Hepatocyte (in vitro differentiated cells): Measurements from ENCODE around the gene ZNF770. TPM values are rescaled to one million over a fixed set of nuclear protein-coding genes. Genes with fewer than 3 reads are reported as not detected.

Source experiments
- DNase-seq: peaks from one replicate; pipeline ENCODE4 v3.0.0-alpha.2; 2016; ENCODE audit warnings: low spot score
- H2AFZ ChIP-seq: fragments of 200-600 bp; sonication (generic); 2 replicates; pipeline ENCODE4 v1.6.0; 2016; ENCODE audit warnings: antibody characterized with exemption, mild to moderate bottlenecking
- H3K27ac ChIP-seq: fragments of 200-600 bp; sonication (generic); 2 replicates; pipeline ENCODE4 v1.5.1; 2016; ENCODE audit warnings: mild to moderate bottlenecking
- H3K27me3 ChIP-seq: fragments of 200-600 bp; sonication (generic); 2 replicates; pipeline ENCODE4 v1.6.1; 2016
- H3K36me3 ChIP-seq: fragments of 200-600 bp; sonication (generic); replicated peaks from 2 replicates; pipeline ENCODE4 v1.5.1; 2016; ENCODE audit warnings: low read depth; ENCODE audit not compliant: insufficient read depth
- H3K4me1 ChIP-seq: fragments of 200-600 bp; sonication (generic); 2 replicates; pipeline ENCODE4 v1.5.1; 2016; ENCODE audit warnings: mild to moderate bottlenecking, moderate library complexity; ENCODE audit not compliant: insufficient read depth
- H3K4me2 ChIP-seq: fragments of 200-600 bp; sonication (generic); 2 replicates; pipeline ENCODE4 v1.6.0; 2016
- H3K4me3 ChIP-seq: fragments of 200-600 bp; sonication (generic); 2 replicates; pipeline ENCODE4 v1.5.1; 2016; ENCODE audit warnings: mild to moderate bottlenecking
- H3K79me2 ChIP-seq: fragments of 200-600 bp; sonication (generic); 2 replicates; pipeline ENCODE4 v1.6.0; 2017; ENCODE audit warnings: mild to moderate bottlenecking
- H3K9me2 ChIP-seq: fragments of 200-600 bp; sonication (generic); replicated peaks from 2 replicates; pipeline ENCODE4 v1.6.0; 2017; ENCODE audit warnings: mild to moderate bottlenecking; ENCODE audit not compliant: insufficient read depth
- H3K9me3 ChIP-seq: fragments of 200-600 bp; sonication (generic); 2 replicates; pipeline ENCODE4 v1.5.1; 2016; ENCODE audit warnings: low read depth, mild to moderate bottlenecking
- H4K20me1 ChIP-seq: fragments of 200-600 bp; sonication (generic); 2 replicates; pipeline ENCODE4 v1.6.0; 2016; ENCODE audit warnings: mild to moderate bottlenecking; ENCODE audit not compliant: insufficient read depth, poor library complexity, severe bottlenecking
- EZH2 ChIP-seq: fragments of 200-600 bp; sonication (generic); IDR thresholded peaks from 2 replicates; pipeline ENCODE4 v1.6.1; 2016; ENCODE audit warnings: antibody characterized with exemption, mild to moderate bottlenecking, borderline replicate concordance
- EZH2phosphoT487 ChIP-seq: fragments of 200-600 bp; sonication (generic); IDR thresholded peaks from one replicate; pipeline ENCODE4 v1.6.1; 2018; ENCODE audit warnings: antibody characterized with exemption, mild to moderate bottlenecking, low read depth, moderate library complexity; ENCODE audit not compliant: unreplicated experiment, severe bottlenecking
- WGBS: methylation state at CpG from one replicate; pipeline ENCODE4 v1.1.6; 2016; ENCODE audit warnings: low lambda C conversion rate; ENCODE audit errors: missing lambda C conversion rate; 5-methylcytosine and 5-hydroxymethylcytosine counted together
- polyA plus RNA-seq: library from polyadenylated mRNA; unstranded; fragments of >200 nt; fragmentation: Nextera tagmentation; extraction: Ambion mirVana; gene quantifications from 2 replicates; pipeline ENCODE4 v1.2.1, GENCODE V29; 2016
- total RNA-seq: library from RNA; depleted of rRNA; stranded (reverse); fragments of >200 nt; gene quantifications from 2 replicates; pipeline ENCODE4 v1.2.3, GENCODE V29; 2014
- TF ChIP-seq, protein P1 (sequence below): fragments of 200-600 bp; sonication (generic); IDR thresholded peaks from 2 replicates; pipeline ENCODE4 v1.5.1; 2016; ENCODE audit warnings: antibody characterized with exemption, mild to moderate bottlenecking; ENCODE audit not compliant: poor library complexity

The ZNF770 gene
- total and polyA plus RNA-seq, 2 experiments from 2014 or later, result 31.2 to 32.6 TPM

DNA sequence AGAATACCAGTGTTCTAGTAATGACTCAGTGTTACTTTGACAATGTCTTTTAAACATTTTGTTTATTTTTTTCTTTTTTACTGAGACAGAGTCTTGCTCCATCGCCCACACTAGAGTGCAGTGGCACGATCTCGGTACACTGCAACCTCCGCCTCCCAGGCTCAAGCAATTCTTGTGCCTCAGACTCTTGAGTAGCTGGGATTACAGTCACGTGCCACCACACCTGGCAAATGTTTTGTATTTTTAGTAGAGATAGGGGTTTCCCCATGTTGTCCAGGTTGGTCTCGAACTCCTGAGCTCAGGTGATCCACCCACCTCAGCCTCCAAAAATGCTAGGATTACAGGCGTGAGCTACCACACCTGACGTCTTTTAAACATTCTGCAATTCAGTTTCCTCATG, 34.2 kb downstream of the ZNF770 start:
- peaks cover 13% of the 10 kb centered on the region for H3K79me2 ChIP-seq
- no peak for DNase-seq
- no peak overlapping the region for H3K27ac ChIP-seq
- H3K9me2 ChIP-seq, result no peaks in the 10 kb centered on the region
- 86% methylated on average over 8 of the region's 8 CpGs for WGBS
- H3K4me3 ChIP-seq, result no peak overlapping the region
- no peaks in the 10 kb centered on the region for H3K36me3 ChIP-seq
- no peak overlapping the region for H3K4me2 ChIP-seq
- H3K4me1 ChIP-seq, result no peaks in the 10 kb centered on the region
- no peaks in the 10 kb centered on the region for H3K9me3 ChIP-seq
- no peak overlapping the region for H2AFZ ChIP-seq
- no peaks in the 10 kb centered on the region for H3K27me3 ChIP-seq
- no peaks in the 10 kb centered on the region for H4K20me1 ChIP-seq
- no peak for TF ChIP-seq EZH2
- TF ChIP-seq EZH2phosphoT487, result no peak
- TF ChIP-seq, protein P1, sequence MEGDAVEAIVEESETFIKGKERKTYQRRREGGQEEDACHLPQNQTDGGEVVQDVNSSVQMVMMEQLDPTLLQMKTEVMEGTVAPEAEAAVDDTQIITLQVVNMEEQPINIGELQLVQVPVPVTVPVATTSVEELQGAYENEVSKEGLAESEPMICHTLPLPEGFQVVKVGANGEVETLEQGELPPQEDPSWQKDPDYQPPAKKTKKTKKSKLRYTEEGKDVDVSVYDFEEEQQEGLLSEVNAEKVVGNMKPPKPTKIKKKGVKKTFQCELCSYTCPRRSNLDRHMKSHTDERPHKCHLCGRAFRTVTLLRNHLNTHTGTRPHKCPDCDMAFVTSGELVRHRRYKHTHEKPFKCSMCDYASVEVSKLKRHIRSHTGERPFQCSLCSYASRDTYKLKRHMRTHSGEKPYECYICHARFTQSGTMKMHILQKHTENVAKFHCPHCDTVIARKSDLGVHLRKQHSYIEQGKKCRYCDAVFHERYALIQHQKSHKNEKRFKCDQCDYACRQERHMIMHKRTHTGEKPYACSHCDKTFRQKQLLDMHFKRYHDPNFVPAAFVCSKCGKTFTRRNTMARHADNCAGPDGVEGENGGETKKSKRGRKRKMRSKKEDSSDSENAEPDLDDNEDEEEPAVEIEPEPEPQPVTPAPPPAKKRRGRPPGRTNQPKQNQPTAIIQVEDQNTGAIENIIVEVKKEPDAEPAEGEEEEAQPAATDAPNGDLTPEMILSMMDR, result no peak

DNA sequence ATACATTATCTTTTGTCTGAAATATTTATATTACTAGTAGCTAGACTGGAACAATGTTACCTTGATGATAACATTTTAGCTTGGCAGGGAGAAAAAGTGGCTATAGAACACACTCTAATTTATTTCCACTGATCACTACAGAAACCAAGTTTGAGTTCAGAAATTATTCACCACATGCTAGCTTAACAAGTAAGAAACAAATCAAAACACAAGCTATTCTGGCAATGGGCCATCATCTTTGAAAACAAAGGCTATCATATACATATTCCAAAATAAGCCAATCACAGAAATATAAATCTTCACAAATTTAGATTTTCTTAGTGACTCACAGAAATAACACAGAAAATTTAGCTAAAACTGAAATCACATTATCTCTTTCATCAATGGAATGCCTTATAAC, 35.6 kb downstream of the ZNF770 start:
- Histone ChIP-seq H3K4me3 (no peak overlapping the region), H3K9me3 (no peaks in the 10 kb centered on the region), H3K4me1 (no peaks in the 10 kb centered on the region), H3K27ac (no peak overlapping the region), H3K79me2 (peaks cover 10% of the 10 kb centered on the region), H3K9me2 (no peaks in the 10 kb centered on the region), H3K27me3 (no peaks in the 10 kb centered on the region), H2AFZ (no peak overlapping the region), H3K4me2 (no peak overlapping the region), H3K36me3 (no peaks in the 10 kb centered on the region), H4K20me1 (no peaks in the 10 kb centered on the region)
- TF ChIP-seq EZH2phosphoT487, result no peak
- TF ChIP-seq EZH2, result no peak
- TF ChIP-seq, protein P1, result no peak
- no peak for DNase-seq

DNA sequence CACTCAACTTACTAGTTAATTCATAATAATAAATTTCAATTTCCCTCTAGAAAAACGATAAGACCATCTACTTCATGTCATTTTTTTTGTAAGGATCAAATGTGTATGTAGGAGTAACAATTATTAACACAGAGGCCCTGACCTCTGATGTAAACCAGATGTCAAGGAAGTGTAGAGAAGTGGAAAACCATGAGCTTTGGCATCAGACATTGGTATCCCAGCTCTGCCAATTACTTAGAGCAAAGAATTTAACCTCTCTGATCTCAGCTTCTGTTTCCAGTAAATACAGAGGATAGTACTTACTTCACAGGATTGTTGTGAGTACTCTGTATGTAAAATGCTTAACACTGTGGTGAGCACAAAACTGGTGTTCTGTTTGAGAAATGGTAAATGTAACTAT, 36.1 kb downstream of the ZNF770 start:
- DNase-seq, result no peak
- Histone ChIP-seq H2AFZ (no peak overlapping the region), H3K4me2 (no peak overlapping the region), H3K9me2 (no peaks in the 10 kb centered on the region), H3K79me2 (peaks cover 10% of the 10 kb centered on the region), H3K27ac (no peak overlapping the region), H3K4me3 (no peak overlapping the region), H4K20me1 (no peaks in the 10 kb centered on the region), H3K36me3 (no peaks in the 10 kb centered on the region), H3K4me1 (no peaks in the 10 kb centered on the region), H3K9me3 (no peaks in the 10 kb centered on the region), H3K27me3 (no peaks in the 10 kb centered on the region)
- 77% methylated on average over 1 of the region's 1 CpG for WGBS
- TF ChIP-seq, protein P1, result no peak
- TF ChIP-seq EZH2, result no peak
- TF ChIP-seq EZH2phosphoT487, result no peak

DNA sequence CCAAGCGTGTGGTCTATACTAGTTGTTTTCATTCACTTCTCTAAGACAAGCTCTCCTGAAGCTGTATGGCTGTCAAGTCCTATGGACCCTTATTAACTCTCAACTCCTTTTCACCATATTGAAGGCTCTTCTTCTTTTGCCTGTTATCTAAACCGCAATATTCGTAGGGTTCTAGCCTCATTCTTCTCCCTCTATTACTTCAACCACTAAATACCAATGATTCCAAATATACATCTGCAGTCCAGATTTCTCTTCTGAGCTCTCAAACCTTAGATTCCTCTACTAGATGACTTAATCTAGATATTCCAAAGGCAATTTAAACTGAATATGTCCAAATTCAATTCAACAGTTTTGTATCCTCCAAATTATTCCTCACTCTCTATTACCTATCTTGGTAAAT, 43.2 kb downstream of the ZNF770 start:
- Histone ChIP-seq H3K9me2 (no peaks in the 10 kb centered on the region), H3K4me3 (no peak overlapping the region), H3K4me1 (no peaks in the 10 kb centered on the region), H3K9me3 (no peaks in the 10 kb centered on the region), H3K27ac (no peak overlapping the region), H3K36me3 (no peaks in the 10 kb centered on the region), H2AFZ (no peak overlapping the region), H4K20me1 (no peaks in the 10 kb centered on the region), H3K79me2 (no peaks in the 10 kb centered on the region), H3K27me3 (no peaks in the 10 kb centered on the region), H3K4me2 (no peak overlapping the region)
- no peak for TF ChIP-seq EZH2
- no peak for TF ChIP-seq EZH2phosphoT487
- TF ChIP-seq, protein P1, result no peak
- no peak for DNase-seq
- WGBS, result 97% methylated on average over 3 of the region's 3 CpGs
